Stimulated activated CD8-positive, alpha-beta memory T cell treated with anti-CD3 and anti-CD28 coated beads, Interleukin-12 subunit alpha, Interleukin-12 subunit beta, amount 100 ng/mL, for 4 hours (primary cell): ENCODE results near the gene SLC15A2.

Source experiments
- DNase-seq: peaks from one replicate; pipeline ENCODE4 v3.0.0-alpha.2; 2020; ENCODE audit warnings: low read depth

The SLC15A2 gene

DNA sequence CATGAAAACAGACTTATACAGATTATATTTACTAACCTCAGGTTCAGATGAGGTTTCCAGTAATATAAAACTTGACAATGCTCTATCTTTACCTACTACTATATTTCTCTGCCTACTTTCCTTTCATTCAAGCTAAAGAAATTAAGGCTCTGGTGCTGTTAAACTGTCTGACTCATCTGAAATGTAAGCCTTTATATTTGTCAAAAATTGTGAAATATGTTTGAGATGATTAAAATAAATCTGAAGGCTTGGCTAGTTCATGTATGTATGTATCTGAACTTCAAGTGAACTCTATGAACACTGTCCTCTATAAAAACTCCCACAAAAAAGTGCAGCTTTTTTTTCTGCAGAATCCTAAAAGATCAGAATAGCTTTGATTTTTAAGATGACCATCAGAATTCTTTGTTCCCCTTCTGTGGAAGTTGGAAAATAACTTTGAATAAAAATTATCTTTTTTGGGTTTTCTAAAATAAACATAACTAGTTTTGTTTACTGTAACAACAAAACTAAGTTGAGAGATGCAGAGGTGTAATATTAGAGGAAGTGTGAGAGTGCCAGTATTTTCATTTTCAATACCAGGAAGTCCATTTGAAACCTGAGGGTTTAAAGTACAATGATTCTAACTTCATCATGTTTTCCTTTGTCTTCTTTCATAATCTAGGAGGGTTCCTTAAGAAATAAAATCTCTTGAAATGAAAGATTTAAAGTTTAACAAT is 85.7 kb downstream of the SLC15A2 start:
- DNase-seq, result no peak

DNA sequence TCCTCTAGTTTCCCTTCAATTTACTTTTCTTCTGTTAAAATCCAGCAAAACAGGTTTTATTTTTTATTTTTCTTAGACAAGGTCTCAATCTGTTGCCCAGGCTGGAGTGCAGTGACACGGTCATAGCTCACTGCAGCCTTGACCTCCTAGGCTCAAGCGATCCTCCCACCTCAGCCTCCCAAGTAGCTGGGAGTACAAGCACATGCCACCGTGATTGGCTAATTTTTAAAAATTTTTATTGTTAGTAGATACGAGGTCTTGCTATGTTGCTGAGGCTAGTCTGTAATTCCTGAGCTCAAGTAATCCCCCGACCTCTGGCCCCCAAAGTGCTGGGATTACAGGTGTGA is 86.2 kb downstream of the SLC15A2 start:
- no peak for DNase-seq

DNA sequence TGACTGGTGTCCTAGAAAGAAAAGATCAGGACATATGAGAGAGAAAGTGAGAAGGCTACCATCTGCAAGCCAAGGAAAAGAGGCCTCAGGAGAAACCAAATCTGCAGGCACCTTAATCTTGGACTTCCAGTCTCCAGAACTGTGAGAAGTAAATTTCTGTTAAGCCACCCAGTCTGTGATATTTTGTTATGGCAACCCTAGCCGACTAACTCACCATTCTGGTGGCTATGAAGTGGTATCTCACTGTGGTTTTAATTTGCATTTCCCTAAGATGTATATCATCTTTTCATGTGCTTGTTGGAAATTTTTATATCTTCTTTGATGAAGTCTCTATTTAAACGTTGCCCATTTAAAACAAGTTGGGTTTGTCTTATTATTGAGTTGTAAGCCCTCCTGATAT is 87.3 kb downstream of the SLC15A2 start:
- DNase-seq, result no peak

DNA sequence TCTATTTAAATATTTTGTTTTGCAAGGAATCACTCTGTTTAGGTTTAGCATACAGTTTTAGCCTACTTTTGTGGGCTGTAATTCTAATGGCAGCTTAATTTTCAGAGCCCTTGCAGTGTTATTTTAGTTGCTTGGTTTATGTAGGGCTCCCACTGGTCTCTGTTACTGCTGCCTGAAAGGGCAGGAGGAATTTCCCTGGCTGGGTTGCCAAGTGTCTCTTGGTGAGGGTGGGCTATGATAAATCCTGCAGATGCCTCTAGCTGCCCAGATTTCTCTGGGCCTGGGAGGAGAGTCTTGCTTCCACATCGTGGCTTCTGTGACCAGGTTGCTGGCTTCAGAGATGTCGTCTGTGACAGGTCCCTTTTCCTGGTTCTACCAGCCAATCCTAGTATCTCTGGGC is 91.6 kb downstream of the SLC15A2 start:
- DNase-seq, result no peak

DNA sequence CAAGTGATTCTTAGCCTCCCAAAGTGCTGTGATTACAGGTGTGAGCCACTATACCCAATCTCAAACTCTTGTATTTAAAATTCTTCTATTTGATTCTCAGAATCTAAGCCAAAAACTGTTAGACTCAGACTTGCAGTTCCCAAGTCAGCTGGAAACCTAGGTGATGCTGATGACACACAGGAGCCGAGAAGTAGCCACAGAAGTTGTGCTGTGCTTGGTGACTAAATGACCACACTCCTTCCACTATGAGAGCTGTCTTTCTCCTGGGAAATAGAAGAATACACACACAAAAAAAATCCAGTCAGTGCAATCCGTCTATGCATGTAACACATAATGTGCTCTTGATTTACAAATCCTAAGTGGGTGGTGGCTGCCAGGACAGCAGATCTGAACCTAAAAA is 93.9 kb downstream of the SLC15A2 start:
- DNase-seq, result no peak

DNA sequence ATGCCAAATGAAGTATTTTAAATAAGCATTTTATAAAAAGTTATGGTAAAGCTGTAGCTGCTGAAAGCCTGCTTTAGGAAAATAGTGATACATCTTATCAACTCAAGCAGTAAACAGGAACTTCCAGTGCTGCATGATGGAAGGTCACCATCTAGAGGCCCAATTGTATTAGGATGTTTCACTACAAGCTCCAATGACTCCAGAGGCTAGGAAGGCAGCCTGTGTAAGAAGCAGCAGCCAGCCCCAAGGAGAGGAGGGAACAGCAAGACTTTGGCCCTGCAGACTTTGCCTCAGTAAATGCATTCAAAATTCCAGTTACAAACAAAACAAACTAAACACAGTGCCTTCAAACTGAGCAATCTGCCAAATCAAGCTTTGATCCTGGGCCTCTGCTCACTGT is 95.7 kb downstream of the SLC15A2 start:
- no peak for DNase-seq

DNA sequence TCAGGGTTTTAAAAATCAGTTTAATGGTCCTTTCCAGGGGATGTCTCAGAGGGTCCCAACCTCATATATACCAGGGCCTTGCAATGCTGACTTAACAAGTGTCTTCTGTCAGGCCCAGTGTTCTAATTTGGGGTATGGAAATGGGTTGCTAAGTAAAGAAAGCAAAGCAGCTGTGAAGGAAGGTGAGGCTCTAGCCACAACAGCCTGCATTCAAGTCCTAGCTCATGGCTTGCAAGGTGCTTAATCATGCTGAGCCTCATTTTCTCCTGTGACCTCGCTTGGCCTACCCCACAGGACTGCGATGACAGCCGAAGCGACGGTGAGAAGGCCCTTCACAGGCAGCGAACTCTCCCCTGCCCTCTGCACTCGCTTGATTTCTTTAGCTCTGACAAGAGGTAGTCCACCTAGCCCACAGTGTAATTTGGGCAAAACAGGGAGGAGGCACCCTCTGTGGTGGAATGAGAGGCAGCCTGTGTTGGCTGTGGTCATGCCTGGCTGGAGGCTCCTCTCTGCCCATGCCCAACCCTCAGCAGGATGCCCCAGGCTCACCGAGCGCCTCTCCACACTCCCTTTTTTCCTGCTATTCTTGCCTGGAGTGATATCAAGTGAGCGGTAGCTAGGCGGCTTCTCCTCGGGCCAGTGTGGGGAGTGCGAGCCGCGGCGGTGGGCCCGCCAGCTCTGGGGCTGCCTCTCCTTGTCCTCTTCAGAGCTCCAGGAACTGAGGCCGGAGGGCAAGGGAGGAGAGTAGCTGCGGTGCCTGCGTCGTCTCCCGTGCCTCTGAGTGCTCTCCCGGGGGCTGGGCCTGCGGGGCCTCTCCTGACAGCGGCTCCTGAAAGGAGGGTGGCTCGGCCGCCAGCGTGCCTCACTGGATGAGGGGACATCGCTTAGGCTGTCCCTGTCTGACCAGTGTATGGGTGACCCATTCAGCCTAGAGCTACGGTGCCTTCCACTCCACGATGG is 98.7 kb downstream of the SLC15A2 start:
- no peak for DNase-seq
